GM12865 (cell line): ENCODE results near the gene MON2.

Experiments used
- DNase-seq: peaks from one replicate; pipeline ENCODE4 v3.0.0; 2010; ENCODE audit warnings: low read depth
- H3K4me3 ChIP-seq: 2 replicates; pipeline ENCODE4 v1.5.1; 2011; ENCODE audit warnings: mild to moderate bottlenecking, low read depth, low read length, control low read depth
- TF ChIP-seq, protein P1 (sequence below): IDR thresholded peaks from 2 replicates; pipeline ENCODE4 v1.5.1; 2011; ENCODE audit warnings: low read length, control low read depth, low read depth, inconsistent platforms; ENCODE audit not compliant: insufficient read depth; ENCODE audit errors: missing control alignments

MON2 gene

GRCh38 chr12:62599854-62600437, 133.3 kb downstream of the MON2 start:
- H3K4me3 ChIP-seq, result no peak overlapping the region
- no peak for DNase-seq
- TF ChIP-seq, protein P1, sequence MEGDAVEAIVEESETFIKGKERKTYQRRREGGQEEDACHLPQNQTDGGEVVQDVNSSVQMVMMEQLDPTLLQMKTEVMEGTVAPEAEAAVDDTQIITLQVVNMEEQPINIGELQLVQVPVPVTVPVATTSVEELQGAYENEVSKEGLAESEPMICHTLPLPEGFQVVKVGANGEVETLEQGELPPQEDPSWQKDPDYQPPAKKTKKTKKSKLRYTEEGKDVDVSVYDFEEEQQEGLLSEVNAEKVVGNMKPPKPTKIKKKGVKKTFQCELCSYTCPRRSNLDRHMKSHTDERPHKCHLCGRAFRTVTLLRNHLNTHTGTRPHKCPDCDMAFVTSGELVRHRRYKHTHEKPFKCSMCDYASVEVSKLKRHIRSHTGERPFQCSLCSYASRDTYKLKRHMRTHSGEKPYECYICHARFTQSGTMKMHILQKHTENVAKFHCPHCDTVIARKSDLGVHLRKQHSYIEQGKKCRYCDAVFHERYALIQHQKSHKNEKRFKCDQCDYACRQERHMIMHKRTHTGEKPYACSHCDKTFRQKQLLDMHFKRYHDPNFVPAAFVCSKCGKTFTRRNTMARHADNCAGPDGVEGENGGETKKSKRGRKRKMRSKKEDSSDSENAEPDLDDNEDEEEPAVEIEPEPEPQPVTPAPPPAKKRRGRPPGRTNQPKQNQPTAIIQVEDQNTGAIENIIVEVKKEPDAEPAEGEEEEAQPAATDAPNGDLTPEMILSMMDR, result no peak

- TF ChIP-seq, protein P1, result no peak
- H3K4me3 ChIP-seq, result peak overlapping the region; percentile 97
- peak; percentile 17 for DNase-seq
Measured at GRCh38 chr12:62601765-62602164, 135.1 kb downstream of the MON2 start.

DNA sequence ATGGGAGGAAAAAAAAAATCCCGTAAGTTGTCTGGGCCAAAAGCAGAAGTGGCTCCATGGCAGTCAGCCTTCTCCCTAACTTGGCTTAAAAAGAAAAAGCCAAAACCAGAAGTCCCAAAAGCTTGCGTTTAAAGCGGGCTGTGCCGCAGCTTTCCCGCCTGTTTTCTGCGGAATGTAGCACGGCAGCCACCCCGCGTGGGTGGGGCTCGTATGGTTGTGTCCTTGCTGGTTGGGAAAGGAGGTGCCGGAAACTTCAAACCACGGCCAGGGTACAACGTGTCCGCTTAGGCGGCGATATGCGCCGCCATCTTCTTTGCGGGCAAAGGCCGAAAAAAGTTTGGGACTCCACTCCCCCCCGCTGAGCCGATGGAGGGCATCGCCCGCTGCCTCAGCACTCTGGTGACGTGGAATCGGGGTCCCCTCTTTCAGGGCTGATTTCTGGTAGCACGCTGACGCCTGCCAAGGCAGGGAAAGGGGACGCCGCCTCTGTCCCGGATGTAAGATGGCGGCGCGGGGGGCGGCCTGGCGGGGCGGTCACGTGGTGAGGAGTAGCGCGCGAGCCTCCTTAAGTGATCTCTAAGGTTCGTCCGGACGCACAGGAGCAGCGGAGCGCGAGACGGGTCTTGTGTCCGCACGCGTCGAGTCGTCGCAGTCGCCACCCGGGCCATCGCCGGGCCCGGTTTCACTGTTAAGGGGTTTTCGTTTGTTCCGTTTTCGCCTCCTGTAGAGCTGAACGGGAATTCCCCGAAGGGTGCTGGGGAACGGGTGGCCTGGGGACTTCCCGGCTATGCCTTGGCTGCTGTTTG, 135.8 kb downstream of the MON2 start:
- TF ChIP-seq, protein P1, result no peak
- H3K4me3 ChIP-seq, result peak overlapping the region; percentile 97
- DNase-seq, result peak; percentile 98

DNA sequence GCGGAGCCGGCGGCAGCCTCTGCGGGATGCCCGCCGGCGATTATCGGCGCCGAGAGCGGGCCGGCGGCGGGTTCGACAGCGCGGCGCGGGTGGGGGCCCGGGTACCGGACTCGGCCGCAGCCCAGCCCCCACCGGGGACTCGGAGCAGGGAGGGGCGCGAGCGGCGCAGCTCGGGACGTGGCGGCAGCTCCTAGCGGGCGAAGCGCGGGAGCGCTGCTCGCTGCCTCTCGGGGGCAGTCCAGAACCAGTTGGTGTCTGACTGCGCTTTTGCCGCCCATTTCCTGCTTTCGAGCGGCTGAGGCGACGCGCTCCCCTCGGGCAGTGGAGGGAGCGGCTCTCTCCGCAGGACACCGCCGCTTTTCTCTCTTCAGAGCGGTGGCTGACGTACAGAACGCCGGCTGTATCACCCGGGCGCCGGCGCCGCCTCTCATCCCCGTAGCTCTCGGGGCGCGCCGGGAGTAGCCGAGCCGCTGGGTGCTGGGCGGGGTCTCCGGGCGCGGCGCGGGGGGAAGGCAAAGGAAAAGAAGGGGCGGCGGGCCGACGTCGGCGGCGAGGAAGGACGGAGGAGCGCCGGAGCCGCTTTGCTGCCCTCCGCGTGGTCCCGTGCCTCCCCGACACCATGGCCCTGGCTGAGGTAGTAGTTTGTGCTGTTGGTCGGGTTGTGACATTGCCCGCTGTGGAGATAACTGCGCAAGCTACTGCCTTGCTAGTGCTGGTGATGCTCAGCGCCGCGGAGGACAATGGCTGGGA, 136.6 kb downstream of the MON2 start:
- H3K4me3 ChIP-seq, result peak overlapping the region; percentile 97
- DNase-seq, result peak; percentile 95
- TF ChIP-seq, protein P1, result peak; percentile 40

GRCh38 chr12:62603811-62604098, 137.1 kb downstream of the MON2 start:
- H3K4me3 ChIP-seq, result peak overlapping the region; percentile 97
- no peak for DNase-seq
- TF ChIP-seq, protein P1, result no peak

DNA sequence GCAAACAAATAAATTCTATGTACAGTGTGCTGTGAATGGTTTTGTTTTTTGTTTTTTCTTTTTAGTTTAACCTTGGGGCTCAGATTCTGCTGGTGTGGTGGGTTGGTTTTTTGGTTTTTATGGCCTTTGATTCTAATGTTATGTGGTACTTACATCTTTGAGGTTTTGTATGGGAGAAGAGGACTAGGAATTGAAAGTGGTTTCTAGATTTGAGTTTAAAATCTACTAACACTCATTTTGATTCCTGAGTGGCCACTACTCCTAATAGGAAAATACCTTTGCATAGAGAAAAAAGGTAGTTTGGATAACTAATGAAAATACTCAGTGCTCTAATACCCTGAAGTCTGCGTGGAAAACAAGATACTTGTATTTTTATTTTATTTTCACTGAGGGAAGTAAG, 137.7 kb downstream of the MON2 start:
- TF ChIP-seq, protein P1, result no peak
- peak; percentile 30 for DNase-seq
- peak overlapping the region; percentile 97 for H3K4me3 ChIP-seq

DNA sequence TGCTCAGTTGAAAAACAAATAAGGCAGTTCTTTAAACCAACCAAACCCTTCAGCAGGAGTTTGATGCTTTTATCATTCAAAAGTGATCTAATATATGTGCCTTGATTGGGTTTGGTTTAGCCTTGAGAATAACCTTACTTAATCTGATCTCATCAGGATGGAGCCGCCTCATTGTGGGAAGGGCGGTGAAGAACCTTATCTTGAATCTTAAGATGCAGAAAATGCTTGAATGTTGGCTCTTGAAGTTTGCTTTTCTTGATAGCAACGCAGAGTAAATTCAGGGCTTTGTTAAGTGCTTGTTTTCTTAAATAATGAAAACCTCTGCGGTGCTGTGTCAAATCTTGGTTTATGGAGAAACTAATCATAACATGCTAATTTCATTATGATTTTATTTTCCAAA, 138.2 kb downstream of the MON2 start:
- TF ChIP-seq, protein P1, result no peak
- H3K4me3 ChIP-seq, result peak overlapping the region; percentile 97
- DNase-seq, result peak; percentile 18
